C4-2B (cell line): ENCODE results near the gene GFPT2.

Source experiments
- CTCF ChIP-seq: fragments of 450-650 bp; conservative IDR thresholded peaks from 2 replicates; pipeline ENCODE4 v1.5.1; 2017; ENCODE audit warnings: mild to moderate bottlenecking
- ZFX ChIP-seq: fragments of 450-650 bp; IDR thresholded peaks from 2 replicates; pipeline ENCODE4 v1.6.1; 2017

GRCh38 chr5:180284149-180284548 is 69.0 kb downstream of the GFPT2 start:
- TF ChIP-seq CTCF = no peak
- TF ChIP-seq ZFX = no peak
